Ovary (tissue), 9 donors: ENCODE measurements around the gene PDXP. TPM values are rescaled to one million over a fixed set of nuclear protein-coding genes. Genes with fewer than 3 reads are reported as not detected.

Experiments
- DNase-seq, 5 donors: peaks; one replicate each; pipeline ENCODE4 v3.0.0-alpha.2; 2019 to 2020
- H3K27ac ChIP-seq, 2 donors: fragments of 200-600 bp; one replicate each; pipeline versions ENCODE4 v1.5.1 to v1.8.0; 2019 to 2022
- H3K27me3 ChIP-seq: fragments of 200-600 bp; one replicate; pipeline ENCODE4 v1.8.0; 2022
- H3K36me3 ChIP-seq: fragments of 200-600 bp; sonication (generic); one replicate; pipeline ENCODE4 v1.5.1; 2019
- H3K4me1 ChIP-seq: one replicate; pipeline ENCODE4 v1.8.1; 2013; ENCODE audit warnings: mild to moderate bottlenecking, moderate library complexity; ENCODE audit not compliant: insufficient read depth
- H3K4me3 ChIP-seq: fragments of 200-600 bp; sonication (generic); one replicate; pipeline ENCODE4 v1.5.1; 2017
- H3K9me3 ChIP-seq, 2 donors: fragments of 200-600 bp in 1 of 2; sonication (generic) in 1 of 2; one replicate each; pipeline versions ENCODE4 v1.5.1 to v1.8.1; 2013 to 2019; ENCODE audit warnings: mild to moderate bottlenecking in 1 of 2, moderate library complexity in 1 of 2
- CTCF ChIP-seq, 3 donors: fragments of 450-650 bp in 2 of 3; fragments of 200-600 bp in 1 of 3; IDR thresholded peaks; one replicate each; pipeline versions ENCODE4 v1.5.1 to v1.8.0; 2016 to 2022; ENCODE audit warnings: antibody characterized with exemption in 3 of 3, mild to moderate bottlenecking in 1 of 3
- EP300 ChIP-seq: sonication (generic); formaldehyde crosslinking; IDR thresholded peaks from one replicate; pipeline ENCODE4 v1.6.1; 2017; ENCODE audit warnings: antibody characterized with exemption
- POLR2A ChIP-seq: fragments of 450-650 bp; IDR thresholded peaks from one replicate; pipeline ENCODE4 v1.6.1; 2017; ENCODE audit warnings: antibody characterized with exemption, mild to moderate bottlenecking, moderate library complexity
- WGBS, 3 donors: extraction: QIAGEN DNeasy Blood & Tissue Kit in 1 of 3; methylation state at CpG; one replicate each; pipeline versions ENCODE4 v1.1.5 to v1.1.7; 2013 to 2017; 5-methylcytosine and 5-hydroxymethylcytosine counted together
- intact Hi-C, 4 donors: fragments of 100-400 bp; cut with DNase I; formaldehyde crosslinking; loops; one replicate each; pipeline versions ENCODE4 v1.11.0 to v1.15.1; 2022 to 2023
- polyA plus RNA-seq, 2 donors: library from polyadenylated mRNA; stranded (reverse); fragments of 200-250 nt in 1 of 2; fragments of 350-450 nt in 1 of 2; fragmentation: Illumina TruSeq in 1 of 2; extraction: RNeasy Lipid Tissue Mini Kit (QIAGEN cat#74804) in 1 of 2; gene quantifications; one replicate each; pipeline ENCODE4 v1.2.3, GENCODE V29; 2013 to 2014
- total RNA-seq, 7 donors: library from RNA; depleted of rRNA in 2 of 7; stranded (reverse); fragments of >200 nt in 2 of 7; fragmentation: NEBNext Ultra II Directional in 3 of 7; extraction: Animal tissue kit (Norgen Biotek cat#: 25700) in 3 of 7; gene quantifications; one replicate each; pipeline versions ENCODE4 v1.1.0 to v1.2.4, GENCODE V29; 2016 to 2023
- donor health status: DM: no; HTN: no; CAD: no; lungs with moderate emphysema.
- donor health status: DM: no; HTN: no; CAD: no.
- donor health status: Bipolar disorder and iron deficiency.
- donor health status: DM: yes; HTN: yes; CAD: no.
- donor health status: DM: no; HTN: no; CAD: no.
- donor health status: DM: yes; HTN: yes; CAD: no.

The PDXP gene
- total and polyA plus RNA-seq, 9 donors, result 8.1 to 15.9 (median 12.7) TPM

GRCh38 chr22:37696657-37697537, 38.4 kb downstream of the PDXP start, which contains the start of gene TRIOBP:
TSS of gene TRIOBP (plus strand) at chr22:37697048. CDS start at chr22:37701366, 4,318 bp downstream.
- TF ChIP-seq CTCF (IDR thresholded peaks at IDR 0.05) (peak in 2 of 3 donors; percentile 45 to 52), EP300 (no peak)
- intact Hi-C loops, result no loop called here
- H3K4me3 ChIP-seq, result peak within 1 kb of the TSS; percentile 9
- DNase-seq, result peak; percentile 89 to 95 (median 90)
- H3K4me1 ChIP-seq, result peaks cover 6% of the 10 kb centered on the region
- peak within 1 kb of the TSS in 1 of 2 donors; percentile 36 for H3K27ac ChIP-seq
- WGBS, 3 donors, result 8 to 17% (median 9%) methylated on average over 22 to 39 of the region's 39 CpGs
- no peaks in the 10 kb centered on the region for H3K36me3 ChIP-seq
- H3K27me3 ChIP-seq, result no peaks in the 10 kb centered on the region
- no peaks in the 10 kb centered on the region for H3K9me3 ChIP-seq

- TF ChIP-seq EP300 (no peak), POLR2A (no peak), CTCF (IDR thresholded peaks at IDR 0.05) (no peak)
- H3K27ac ChIP-seq, result peak overlapping the region in 1 of 2 donors; percentile 36
- intact Hi-C loops, result no loop called here
Measured at GRCh38 chr22:37697538-37697835, 39.0 kb downstream of the PDXP start.

GRCh38 chr22:37701141-37701786, 42.7 kb downstream of the PDXP start:
- H3K36me3 ChIP-seq, result no peaks in the 10 kb centered on the region
- intact Hi-C loops, result no loop called here
- H3K4me3 ChIP-seq, result no peak overlapping the region
- no peak for TF ChIP-seq CTCF (IDR thresholded peaks at IDR 0.05)
- TF ChIP-seq EP300, result no peak
- TF ChIP-seq POLR2A, result no peak
- no peak for DNase-seq
- H3K4me1 ChIP-seq, result peaks cover 2% of the 10 kb centered on the region
- 70 to 72% (median 70%) methylated on average over 8 of the region's 8 CpGs for WGBS, 3 donors
- H3K27ac ChIP-seq, result no peak overlapping the region
- no peaks in the 10 kb centered on the region for H3K9me3 ChIP-seq
- no peaks in the 10 kb centered on the region for H3K27me3 ChIP-seq

More at GRCh38 chr22:37697538-37697835, 39.0 kb downstream of the PDXP start:
- no peak for DNase-seq
- Histone ChIP-seq H3K4me1 (peaks cover 6% of the 10 kb centered on the region), H3K9me3 (no peaks in the 10 kb centered on the region), H3K27me3 (no peaks in the 10 kb centered on the region), H3K36me3 (no peaks in the 10 kb centered on the region), H3K4me3 (no peak overlapping the region)
- WGBS, 3 donors, result 40 to 50% (median 44%) methylated on average over 3 of the region's 3 CpGs

- H3K36me3 ChIP-seq, result no peaks in the 10 kb centered on the region
- intact Hi-C loops, result no loop called here
Measured at GRCh38 chr22:37703906-37704305, 45.4 kb downstream of the PDXP start.

More at GRCh38 chr22:37703906-37704305, 45.4 kb downstream of the PDXP start:
- Histone ChIP-seq H3K27ac (no peak overlapping the region), H3K9me3 (no peaks in the 10 kb centered on the region), H3K4me3 (no peak overlapping the region), H3K27me3 (no peaks in the 10 kb centered on the region), H3K4me1 (no peaks in the 10 kb centered on the region)
- TF ChIP-seq POLR2A (no peak), CTCF (IDR thresholded peaks at IDR 0.05) (no peak), EP300 (no peak)
- no peak for DNase-seq
- 78 to 81% (median 81%) methylated on average over 7 of the region's 7 CpGs for WGBS, 3 donors
